ENCODE measurements around the gene ITGAD. TPM values are rescaled to one million over a fixed set of nuclear protein-coding genes. Genes with fewer than 3 reads are reported as not detected.

ITGAD gene
- total and polyA plus RNA-seq, 2 experiments from 2014 or later = not detected

GRCh38 chr16:31367853-31368252 is 25.3 kb upstream of the ITGAD start:
- ATAC-seq (no peak), DNase-seq (ENCODE audit: low spot score) (no peak)
- TF ChIP-seq ZNF114 (CRISPR knock-in tag; IDR thresholded peaks at IDR 0.05) (no peak), CREB1 (CRISPR knock-in tag; IDR thresholded peaks at IDR 0.05; ENCODE audit: low read depth) (no peak), ZNF331 (CRISPR knock-in tag; IDR thresholded peaks at IDR 0.05; ENCODE audit: low read depth) (no peak), EZH2 (IDR thresholded peaks at IDR 0.05; ENCODE audit: low read depth, unreplicated experiment) (no peak), POLR2AphosphoS5 (IDR thresholded peaks at IDR 0.05; ENCODE audit: low read depth) (no peak), STAT1 (IDR thresholded peaks at IDR 0.05; ENCODE audit: unreplicated experiment) (no peak)
- H3K36me3 Mint-ChIP-seq (ENCODE audit: low read depth) = no peaks in the 10 kb centered on the region; the same call in 2 of the 3 replicates
- Histone ChIP-seq H3K27ac (ENCODE audit: low read depth) (no peak overlapping the region), H3K4me2 (no peak overlapping the region), H3F3A (replicated peaks; ENCODE audit: low read depth) (no peaks in the 10 kb centered on the region), H3K27me3 (ENCODE audit: insufficient read depth) (no peaks in the 10 kb centered on the region), H3K36me3 (ENCODE audit: insufficient read depth) (no peaks in the 10 kb centered on the region), H2AFZ (no peak overlapping the region), H3K4me1 (ENCODE audit: insufficient read depth) (no peaks in the 10 kb centered on the region), H4K20me1 (replicated peaks; ENCODE audit: insufficient read depth) (no peaks in the 10 kb centered on the region; the same call in 1 of the 2 replicates), H3K9me2 (ENCODE audit: insufficient read depth) (no peaks in the 10 kb centered on the region), H3K4me3 (no peak overlapping the region), H3K79me2 (replicated peaks; ENCODE audit: insufficient read depth) (no peaks in the 10 kb centered on the region)
- no peak overlapping the region for H3K27ac Mint-ChIP-seq
- H3K4me1 Mint-ChIP-seq = no peaks in the 10 kb centered on the region
- H3K4me3 Mint-ChIP-seq = no peak overlapping the region
- H3K9me3 Mint-ChIP-seq = peaks cover 13% of the 10 kb centered on the region
- H3K27me3 Mint-ChIP-seq (ENCODE audit: insufficient read depth, low read depth, poor library complexity) = peaks cover 11% of the 10 kb centered on the region

DNA sequence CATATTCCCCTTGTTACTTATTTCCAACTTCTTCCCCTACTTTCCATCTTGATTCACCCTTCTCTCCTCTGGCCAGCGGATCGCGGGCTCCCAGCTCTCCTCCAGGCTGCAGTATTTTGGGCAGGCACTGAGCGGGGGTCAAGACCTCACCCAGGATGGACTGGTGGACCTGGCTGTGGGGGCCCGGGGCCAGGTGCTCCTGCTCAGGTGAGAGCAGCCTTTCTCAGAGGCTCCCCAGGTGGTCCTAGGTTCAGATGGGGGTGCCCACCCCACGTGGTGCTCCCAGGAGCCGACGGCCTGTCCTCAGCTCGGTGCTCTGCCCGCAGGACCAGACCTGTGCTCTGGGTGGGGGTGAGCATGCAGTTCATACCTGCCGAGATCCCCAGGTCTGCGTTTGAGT is 22.1 kb upstream of the ITGAD start:
- H3K27me3 ChIP-seq (ENCODE audit: insufficient read depth) = no peaks in the 10 kb centered on the region
- H3K9me3 Mint-ChIP-seq = peaks cover 20% of the 10 kb centered on the region
- H3K27ac ChIP-seq (ENCODE audit: low read depth) = no peak overlapping the region
- no peak overlapping the region for H3K27ac Mint-ChIP-seq
- no peaks in the 10 kb centered on the region for H3K4me1 ChIP-seq (ENCODE audit: insufficient read depth)
- DNase-seq (ENCODE audit: low spot score) (no peak), ATAC-seq (no peak)
- no peak overlapping the region for H3K4me2 ChIP-seq
- no peak for TF ChIP-seq CTCF (conservative IDR thresholded peaks at IDR 0.05; ENCODE audit: low read depth in 2 of 2)
- no peaks in the 10 kb centered on the region for H4K20me1 ChIP-seq (replicated peaks; ENCODE audit: insufficient read depth)
- H3K9me2 ChIP-seq (ENCODE audit: insufficient read depth) = no peaks in the 10 kb centered on the region
- no peaks in the 10 kb centered on the region; the same call in 2 of the 3 replicates for H3K36me3 Mint-ChIP-seq (ENCODE audit: low read depth)
- no peaks in the 10 kb centered on the region for H3K79me2 ChIP-seq (replicated peaks; ENCODE audit: insufficient read depth)
- no peaks in the 10 kb centered on the region for H3K36me3 ChIP-seq (ENCODE audit: insufficient read depth)
- no peak overlapping the region for H3K4me3 ChIP-seq
- no peaks in the 10 kb centered on the region for H3F3A ChIP-seq (replicated peaks; ENCODE audit: low read depth)
- H3K4me3 Mint-ChIP-seq = no peak overlapping the region
- peaks cover 8% of the 10 kb centered on the region for H3K27me3 Mint-ChIP-seq (ENCODE audit: insufficient read depth, low read depth, poor library complexity)
- no peaks in the 10 kb centered on the region for H3K4me1 Mint-ChIP-seq
- H2AFZ ChIP-seq = no peak overlapping the region

GRCh38 chr16:31371619-31372484 is 21.3 kb upstream of the ITGAD start:
- Mint-ChIP-seq H3K27me3 (ENCODE audit: insufficient read depth, low read depth, poor library complexity) (peaks cover 8% of the 10 kb centered on the region), H3K4me1 (no peaks in the 10 kb centered on the region), H3K9me3 (peaks cover 20% of the 10 kb centered on the region), H3K4me3 (no peak overlapping the region), H3K27ac (no peak overlapping the region), H3K36me3 (ENCODE audit: low read depth) (no peaks in the 10 kb centered on the region; the same call in 2 of the 3 replicates)
- Histone ChIP-seq H2AFZ (peak overlapping the region; percentile 63; the same call in 1 of the 2 replicates), H3K4me3 (no peak overlapping the region), H4K20me1 (replicated peaks; ENCODE audit: insufficient read depth) (no peaks in the 10 kb centered on the region), H3K36me3 (ENCODE audit: insufficient read depth) (no peaks in the 10 kb centered on the region), H3K79me2 (replicated peaks; ENCODE audit: insufficient read depth) (no peaks in the 10 kb centered on the region), H3K27ac (ENCODE audit: low read depth) (no peak overlapping the region), H3K27me3 (ENCODE audit: insufficient read depth) (no peaks in the 10 kb centered on the region), H3K4me2 (no peak overlapping the region), H3K9me2 (ENCODE audit: insufficient read depth) (no peaks in the 10 kb centered on the region), H3F3A (replicated peaks; ENCODE audit: low read depth) (no peaks in the 10 kb centered on the region), H3K4me1 (ENCODE audit: insufficient read depth) (no peaks in the 10 kb centered on the region)
- no peak for TF ChIP-seq STAT1 (IDR thresholded peaks at IDR 0.05; ENCODE audit: unreplicated experiment)
- DNase-seq (ENCODE audit: low spot score) = no peak
- ATAC-seq = no peak

Measured in GM23338 (cell line).